PC-3 (cell line): ENCODE data around the gene ATOH8. TPM values are rescaled to one million over a fixed set of nuclear protein-coding genes. Genes with fewer than 3 reads are reported as not detected.

Experiments used
- ATAC-seq: fragments of 200-7000 bp; cut with Tn5 transposase; 2 replicates; pipeline ENCODE4 v1.9.1; 2020; ENCODE audit warnings: mild to moderate bottlenecking, moderate library complexity
- BruUV-seq: library from RNA; stranded (reverse); fragments of 400-500 nt; replicated peaks from 2 replicates; lab custom pipeline; 2021; lab: Mats Ljungman, UMichigan
- CTCF ChIA-PET: fragments of 300-600 bp; sonication (Branson Sonifier 250); formaldehyde crosslinking; loops from one replicate; lab custom pipeline; 2022; ENCODE audit warnings: antibody characterized with exemption; lab: Charles Lee
- POLR2A ChIA-PET: fragments of 300-600 bp; sonication (Branson Sonifier 250); formaldehyde crosslinking; loops from one replicate; lab custom pipeline; 2022; ENCODE audit warnings: antibody characterized with exemption; ENCODE audit not compliant: unreplicated experiment; lab: Charles Lee
- DNase-seq: peaks from one replicate; pipeline ENCODE4 v3.0.0-alpha.2; 2015
- H2AFZ ChIP-seq: fragments of 300-600 bp; sonication (generic); 2 replicates; pipeline ENCODE4 v1.6.0; 2016; ENCODE audit warnings: antibody characterized with exemption, low read length
- H3F3A ChIP-seq: fragments of 300-600 bp; sonication (generic); one replicate; pipeline ENCODE4 v1.6.0; 2017; ENCODE audit warnings: antibody characterized with exemption, low read length, control low read depth, mild to moderate bottlenecking; ENCODE audit not compliant: unreplicated experiment
- H3K27ac ChIP-seq: fragments of 300-600 bp; sonication (generic); 2 replicates; pipeline ENCODE4 v1.5.1; 2016; ENCODE audit warnings: mild to moderate bottlenecking, low read length
- H3K27me3 ChIP-seq: fragments of 300-600 bp; sonication (generic); 2 replicates; pipeline ENCODE4 v1.6.1; 2016; ENCODE audit warnings: low read length, mixed read lengths
- H3K36me3 ChIP-seq: fragments of 300-600 bp; sonication (generic); 2 replicates; pipeline ENCODE4 v1.6.1; 2016; ENCODE audit warnings: low read depth, mixed run types, low read length, mixed read lengths
- H3K4me1 ChIP-seq: fragments of 300-600 bp; sonication (generic); 2 replicates; pipeline ENCODE4 v1.5.1; 2016; ENCODE audit warnings: low read length; ENCODE audit not compliant: insufficient read depth
- H3K4me2 ChIP-seq: fragments of 300-600 bp; sonication (generic); 2 replicates; pipeline ENCODE4 v1.6.0; 2016; ENCODE audit warnings: low read length
- H3K4me3 ChIP-seq: fragments of 300-600 bp; sonication (generic); 2 replicates; pipeline ENCODE4 v1.5.1; 2016; ENCODE audit warnings: mild to moderate bottlenecking, low read length, mixed read lengths
- H3K79me2 ChIP-seq: fragments of 300-600 bp; sonication (generic); 2 replicates; pipeline ENCODE4 v1.6.1; 2017; ENCODE audit warnings: low read length, mixed read lengths
- H3K9ac ChIP-seq: fragments of 300-600 bp; sonication (generic); 2 replicates; pipeline ENCODE4 v1.6.0; 2016; ENCODE audit warnings: mild to moderate bottlenecking, low read length
- H3K9me2 ChIP-seq: fragments of 300-600 bp; sonication (generic); replicated peaks from 2 replicates; pipeline ENCODE4 v1.6.1; 2016; ENCODE audit warnings: mixed run types, low read length, mixed read lengths
- H3K9me3 ChIP-seq: fragments of 300-600 bp; sonication (generic); 2 replicates; pipeline ENCODE4 v1.6.1; 2016; ENCODE audit warnings: low read length, mixed read lengths
- H4K20me1 ChIP-seq: fragments of 300-600 bp; sonication (generic); 2 replicates; pipeline ENCODE4 v1.6.1; 2016; ENCODE audit warnings: low read length, mixed read lengths
- CTCF ChIP-seq: fragments of 300-600 bp; sonication (generic); conservative IDR thresholded peaks from 2 replicates; pipeline ENCODE4 v1.5.1; 2017; ENCODE audit warnings: antibody characterized with exemption, low read depth, mild to moderate bottlenecking, low read length
- EZH2 ChIP-seq: fragments of 300-600 bp; sonication (generic); IDR thresholded peaks from one replicate; pipeline ENCODE4 v1.6.1; 2017; ENCODE audit warnings: antibody characterized with exemption, mild to moderate bottlenecking, low read length; ENCODE audit not compliant: unreplicated experiment
- EZH2phosphoT487 ChIP-seq: fragments of 300-600 bp; sonication (generic); IDR thresholded peaks from 2 replicates; pipeline ENCODE4 v1.6.1; 2018; ENCODE audit warnings: mild to moderate bottlenecking, antibody characterized with exemption, low read length, borderline replicate concordance
- intact Hi-C: fragments of 100-400 bp; cut with micrococcal nuclease; formaldehyde crosslinking; loops from 2 replicates; pipeline ENCODE4 v1.9.0; 2023
- total RNA-seq: library from RNA; depleted of rRNA; stranded (reverse); fragments of >200 nt; gene quantifications from 2 replicates; pipeline ENCODE4 v1.2.3, GENCODE V29; 2014

ATOH8 gene
- total RNA-seq, 1 experiment from 2014 or later: 0.04 TPM

DNA sequence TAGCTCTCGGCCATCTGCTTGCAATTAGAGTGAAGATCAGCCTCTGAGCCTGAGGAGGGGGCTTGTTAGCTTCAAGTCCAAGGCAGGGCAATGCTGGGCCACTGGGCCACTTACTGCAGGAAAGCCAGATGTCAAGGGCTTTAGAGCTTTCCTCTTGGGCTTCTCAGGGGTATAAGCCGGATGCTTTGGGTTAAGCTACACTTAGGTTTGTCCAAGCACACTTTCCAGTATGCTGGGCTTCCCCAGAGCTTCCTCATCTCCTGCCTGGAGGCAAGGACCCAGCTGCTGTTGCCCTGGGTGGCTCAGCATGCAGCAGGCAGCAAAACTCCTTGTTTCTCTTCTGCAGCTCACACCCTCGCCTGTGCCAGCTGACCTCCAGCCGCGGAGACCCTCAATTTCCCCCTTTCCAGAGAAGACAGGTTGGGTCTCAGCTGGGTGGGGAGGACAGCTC is 29.0 kb upstream of the ATOH8 start:
- Histone ChIP-seq H3F3A (no peaks in the 10 kb centered on the region), H3K9ac (no peak overlapping the region), H2AFZ (no peak overlapping the region), H3K4me2 (no peak overlapping the region), H3K27ac (no peak overlapping the region), H3K4me3 (no peak overlapping the region), H3K27me3 (peaks cover 5% of the 10 kb centered on the region; the same call in 1 of the 2 replicates), H3K79me2 (no peaks in the 10 kb centered on the region), H3K36me3 (no peaks in the 10 kb centered on the region), H3K9me2 (no peaks in the 10 kb centered on the region), H3K9me3 (no peaks in the 10 kb centered on the region), H3K4me1 (no peaks in the 10 kb centered on the region), H4K20me1 (no peaks in the 10 kb centered on the region)
- POLR2A ChIA-PET: no interaction called here
- no TSS peak for BruUV-seq
- ATAC-seq (no peak), DNase-seq (no peak)
- TF ChIP-seq CTCF (no peak), EZH2phosphoT487 (no peak), EZH2 (no peak)
- intact Hi-C loops: loop anchor here (5.0 kb wide), 1 partner anchor 358 kb away; no protein-coding TSS in a partner anchor
- CTCF ChIA-PET: interaction anchor here (0.9 kb wide), 1 partner anchor 89 kb away, joined by 3 read pairs; no protein-coding TSS in a partner anchor

GRCh38 chr2:85725451-85725850 is 28.3 kb upstream of the ATOH8 start:
- Histone ChIP-seq H4K20me1 (no peaks in the 10 kb centered on the region), H3K4me3 (no peak overlapping the region), H3K9me2 (no peaks in the 10 kb centered on the region), H3K27ac (no peak overlapping the region), H3K79me2 (no peaks in the 10 kb centered on the region), H3K9me3 (no peaks in the 10 kb centered on the region), H3F3A (no peaks in the 10 kb centered on the region), H3K36me3 (no peaks in the 10 kb centered on the region), H3K9ac (no peak overlapping the region), H2AFZ (no peak overlapping the region), H3K4me2 (no peak overlapping the region), H3K27me3 (peaks cover 5% of the 10 kb centered on the region; the same call in 1 of the 2 replicates), H3K4me1 (no peaks in the 10 kb centered on the region)
- CTCF ChIA-PET: interaction anchor here (0.9 kb wide), 1 partner anchor 89 kb away, joined by 3 read pairs; no protein-coding TSS in a partner anchor
- intact Hi-C loops: loop anchor here (5.0 kb wide), 1 partner anchor 357 kb away; no protein-coding TSS in a partner anchor
- POLR2A ChIA-PET: no interaction called here
- BruUV-seq: no TSS peak
- ATAC-seq: no peak
- DNase-seq: no peak
- TF ChIP-seq CTCF: no peak
- TF ChIP-seq EZH2phosphoT487: no peak
- no peak for TF ChIP-seq EZH2

DNA sequence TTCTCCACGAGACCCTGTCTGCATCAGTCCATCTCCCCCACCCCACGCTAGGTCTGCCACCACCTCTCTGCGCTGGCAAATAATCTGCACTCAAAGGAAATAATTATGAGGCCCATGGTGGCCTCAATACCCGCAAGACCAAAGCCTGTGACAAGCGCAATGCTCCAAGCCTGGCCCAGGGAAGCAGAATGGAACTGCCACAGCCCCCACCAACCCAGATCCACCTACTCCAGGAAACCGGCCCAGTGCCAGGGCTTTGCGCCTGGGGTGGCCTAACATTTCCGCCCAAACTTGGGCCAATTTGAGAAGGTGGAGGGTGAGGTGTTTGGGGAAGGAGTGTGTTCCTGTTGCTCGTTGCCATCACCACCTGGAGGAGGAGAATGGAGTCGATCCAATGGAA is 26.0 kb upstream of the ATOH8 start:
- Histone ChIP-seq H3K9me2 (no peaks in the 10 kb centered on the region), H3K9ac (no peak overlapping the region), H3K4me1 (no peaks in the 10 kb centered on the region), H3K27me3 (peaks cover 5% of the 10 kb centered on the region; the same call in 1 of the 2 replicates), H3K27ac (no peak overlapping the region), H3K79me2 (no peaks in the 10 kb centered on the region), H2AFZ (no peak overlapping the region), H3F3A (no peaks in the 10 kb centered on the region), H4K20me1 (no peaks in the 10 kb centered on the region), H3K4me3 (no peak overlapping the region), H3K36me3 (no peaks in the 10 kb centered on the region), H3K9me3 (no peaks in the 10 kb centered on the region), H3K4me2 (no peak overlapping the region)
- no peak for DNase-seq
- no peak for TF ChIP-seq EZH2phosphoT487
- no peak for TF ChIP-seq EZH2
- TF ChIP-seq CTCF: no peak
- ATAC-seq: no peak
- intact Hi-C loops: loop anchor here (5.0 kb wide), 1 partner anchor 355 kb away; no protein-coding TSS in a partner anchor
- ChIA-PET POLR2A (no interaction called here), CTCF (no interaction called here)
- BruUV-seq: no TSS peak
